ENCODE results near the gene MVB12B.

Gene MVB12B

DNA sequence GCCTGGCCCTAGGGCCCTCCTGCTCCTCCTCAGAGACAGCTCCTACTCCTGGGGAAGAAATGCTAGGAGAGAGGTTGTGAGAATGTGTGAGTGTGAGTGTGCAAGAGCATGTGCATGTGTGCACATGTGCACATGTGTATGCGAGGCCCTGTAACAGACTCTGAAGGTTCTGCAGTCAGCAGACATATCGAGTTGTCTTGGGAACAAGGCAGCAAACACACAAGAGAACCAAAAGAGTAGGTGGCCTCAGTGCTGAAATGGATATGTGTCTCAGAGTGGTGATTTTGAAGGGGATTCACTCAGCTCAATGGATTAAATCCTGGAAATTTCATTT is 50.5 kb downstream of the MVB12B start:
- Histone ChIP-seq H3F3A (ENCODE audit: low read depth) (no peaks in the 10 kb centered on the region), H3K4me1 (ENCODE audit: insufficient read depth, low read length, poor library complexity, severe bottlenecking) (peaks cover 80% of the 10 kb centered on the region), H3K79me2 (ENCODE audit: insufficient read depth, low read length) (peaks cover 86% of the 10 kb centered on the region), H3K4me3 (ENCODE audit: low read length, poor library complexity, severe bottlenecking) (no peak overlapping the region), H3K9me2 (replicated peaks; ENCODE audit: low read depth, low read length) (no peaks in the 10 kb centered on the region), H3K36me3 (ENCODE audit: insufficient read depth, low read length) (peaks cover 15% of the 10 kb centered on the region; the same call in 1 of the 2 replicates), H3K27me3 (ENCODE audit: insufficient read depth, low read length, poor library complexity, severe bottlenecking) (no peaks in the 10 kb centered on the region), H3K9me3 (ENCODE audit: insufficient read depth, low read depth, low read length) (no peaks in the 10 kb centered on the region), H3K4me2 (ENCODE audit: low read depth, low read length, poor library complexity, severe bottlenecking) (no peak overlapping the region), H3K9ac (ENCODE audit: low read depth, low read length, poor library complexity, severe bottlenecking) (peak overlapping the region; percentile 79), H4K20me1 (ENCODE audit: insufficient read depth, low read length, poor library complexity, severe bottlenecking) (no peaks in the 10 kb centered on the region), H2AFZ (ENCODE audit: low read length) (no peak overlapping the region)
- TF ChIP-seq EZH2phosphoT487 (IDR thresholded peaks at IDR 0.05; ENCODE audit: borderline replicate concordance) (no peak), CTCF (conservative IDR thresholded peaks at IDR 0.05; ENCODE audit: low read length) (no peak)

GRCh38 chr9:126377536-126377935 is 50.9 kb downstream of the MVB12B start:
- Histone ChIP-seq H3K4me2 (ENCODE audit: low read depth, low read length, poor library complexity, severe bottlenecking) (no peak overlapping the region), H3F3A (ENCODE audit: low read depth) (no peaks in the 10 kb centered on the region), H3K9ac (ENCODE audit: low read depth, low read length, poor library complexity, severe bottlenecking) (no peak overlapping the region), H3K27me3 (ENCODE audit: insufficient read depth, low read length, poor library complexity, severe bottlenecking) (no peaks in the 10 kb centered on the region), H4K20me1 (ENCODE audit: insufficient read depth, low read length, poor library complexity, severe bottlenecking) (no peaks in the 10 kb centered on the region), H3K36me3 (ENCODE audit: insufficient read depth, low read length) (peaks cover 19% of the 10 kb centered on the region; the same call in 1 of the 2 replicates), H3K9me3 (ENCODE audit: insufficient read depth, low read depth, low read length) (no peaks in the 10 kb centered on the region), H2AFZ (ENCODE audit: low read length) (no peak overlapping the region), H3K4me1 (ENCODE audit: insufficient read depth, low read length, poor library complexity, severe bottlenecking) (peaks cover 76% of the 10 kb centered on the region), H3K4me3 (ENCODE audit: low read length, poor library complexity, severe bottlenecking) (no peak overlapping the region), H3K9me2 (replicated peaks; ENCODE audit: low read depth, low read length) (no peaks in the 10 kb centered on the region), H3K79me2 (ENCODE audit: insufficient read depth, low read length) (peaks cover 82% of the 10 kb centered on the region)
- TF ChIP-seq EZH2phosphoT487 (IDR thresholded peaks at IDR 0.05; ENCODE audit: borderline replicate concordance) (no peak), CTCF (conservative IDR thresholded peaks at IDR 0.05; ENCODE audit: low read length) (no peak)

GRCh38 chr9:126378761-126379160 is 52.1 kb downstream of the MVB12B start:
- H3K79me2 ChIP-seq (ENCODE audit: insufficient read depth, low read length), result peaks cover 70% of the 10 kb centered on the region
- H2AFZ ChIP-seq (ENCODE audit: low read length), result no peak overlapping the region
- no peaks in the 10 kb centered on the region for H4K20me1 ChIP-seq (ENCODE audit: insufficient read depth, low read length, poor library complexity, severe bottlenecking)
- H3K9ac ChIP-seq (ENCODE audit: low read depth, low read length, poor library complexity, severe bottlenecking), result peak overlapping the region; percentile 34
- H3K27me3 ChIP-seq (ENCODE audit: insufficient read depth, low read length, poor library complexity, severe bottlenecking), result no peaks in the 10 kb centered on the region
- peaks cover 20% of the 10 kb centered on the region; the same call in 1 of the 2 replicates for H3K36me3 ChIP-seq (ENCODE audit: insufficient read depth, low read length)
- no peaks in the 10 kb centered on the region for H3F3A ChIP-seq (ENCODE audit: low read depth)
- H3K4me2 ChIP-seq (ENCODE audit: low read depth, low read length, poor library complexity, severe bottlenecking), result no peak overlapping the region
- no peaks in the 10 kb centered on the region for H3K9me2 ChIP-seq (replicated peaks; ENCODE audit: low read depth, low read length)
- no peak overlapping the region for H3K4me3 ChIP-seq (ENCODE audit: low read length, poor library complexity, severe bottlenecking)
- no peaks in the 10 kb centered on the region for H3K9me3 ChIP-seq (ENCODE audit: insufficient read depth, low read depth, low read length)
- H3K4me1 ChIP-seq (ENCODE audit: insufficient read depth, low read length, poor library complexity, severe bottlenecking), result peaks cover 72% of the 10 kb centered on the region
- TF ChIP-seq EZH2phosphoT487 (IDR thresholded peaks at IDR 0.05; ENCODE audit: borderline replicate concordance) (no peak), CTCF (conservative IDR thresholded peaks at IDR 0.05; ENCODE audit: low read length) (no peak)

Measured in Loucy (cell line).